Uterus (tissue), 2 donors: ENCODE measurements around the gene RBM4B.

ENCODE experiments used
- CTCF ChIP-seq, 4 experiments: fragments of 200-600 bp in 2 of 4; fragments of 450-650 bp in 2 of 4; sonication (generic) in 2 of 4; IDR thresholded peaks; one replicate each; pipeline ENCODE4 v1.5.1; 2016 to 2019; ENCODE audit warnings: antibody characterized with exemption in 4 of 4, mild to moderate bottlenecking in 2 of 4, moderate library complexity in 1 of 4
- POLR2A ChIP-seq, 2 donors: fragments of 450-650 bp; IDR thresholded peaks; one replicate each; pipeline ENCODE4 v1.6.1; 2016; ENCODE audit warnings: antibody characterized with exemption in 2 of 2, mild to moderate bottlenecking in 1 of 2, moderate library complexity in 1 of 2

DNA sequence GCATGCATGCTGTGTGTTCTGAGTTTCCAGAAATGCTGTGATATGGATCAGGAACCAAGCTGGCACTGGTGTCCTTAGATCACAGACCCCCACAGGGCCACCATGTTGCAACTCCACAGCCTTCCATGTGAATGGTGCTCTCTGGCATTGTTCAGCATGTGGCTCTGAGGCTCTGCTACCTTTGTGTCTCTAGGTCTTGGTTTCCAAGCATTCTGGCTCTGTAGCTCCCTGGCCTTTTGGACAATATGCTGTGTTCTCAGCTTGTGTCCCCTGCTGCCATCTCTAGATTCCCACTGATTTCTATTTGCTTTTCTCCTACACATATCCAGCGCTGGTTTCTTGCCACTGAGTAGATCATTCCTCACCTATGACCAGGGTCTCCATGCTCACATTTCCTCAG is 47.4 kb upstream of the RBM4B start:
- TF ChIP-seq CTCF (IDR thresholded peaks at IDR 0.05) (no peak), POLR2A (IDR thresholded peaks at IDR 0.05) (no peak)
